Prostate gland (tissue), 2 donors: ENCODE results near the gene NRCAM. TPM values are rescaled to one million over a fixed set of nuclear protein-coding genes. Genes with fewer than 3 reads are reported as not detected.

Source experiments
- DNase-seq: peaks from one replicate; pipeline ENCODE4 v3.0.0-alpha.2; 2019; ENCODE audit warnings: low spot score
- H3K27ac ChIP-seq, 2 donors: fragments of 200-600 bp; sonication (generic); 2 replicates each; pipeline ENCODE4 v1.5.1; 2017 to 2019
- H3K27me3 ChIP-seq: fragments of 200-600 bp; sonication (generic); replicated peaks from 2 replicates; pipeline ENCODE4 v1.5.1; 2019; ENCODE audit not compliant: insufficient read depth
- H3K36me3 ChIP-seq, 2 donors: fragments of 200-600 bp; sonication (generic); 1 replicate in 1 of 2; 2 replicates in 1 of 2; pipeline versions ENCODE4 v1.5.1 to v1.8.1; 2017 to 2019
- H3K4me1 ChIP-seq: fragments of 200-600 bp; sonication (generic); replicated peaks from 2 replicates; pipeline ENCODE4 v1.5.1; 2019
- H3K4me3 ChIP-seq, 2 donors: fragments of 200-600 bp; sonication (generic); 2 replicates each; pipeline ENCODE4 v1.5.1; 2017 to 2019
- H3K9me3 ChIP-seq: fragments of 200-600 bp; sonication (generic); 2 replicates; pipeline ENCODE4 v1.5.1; 2017
- POLR2A ChIP-seq: fragments of 450-650 bp; IDR thresholded peaks from one replicate; pipeline ENCODE4 v1.6.1; 2016; ENCODE audit warnings: antibody characterized with exemption, mild to moderate bottlenecking
- POLR2AphosphoS5 ChIP-seq: sonication (generic); formaldehyde crosslinking; IDR thresholded peaks from one replicate; pipeline ENCODE4 v1.6.1; 2017; ENCODE audit warnings: antibody characterized with exemption
- WGBS: methylation state at CpG from one replicate; pipeline ENCODE4 v1.1.5; 2018; 5-methylcytosine and 5-hydroxymethylcytosine counted together
- intact Hi-C: fragments of 100-400 bp; cut with DNase I; formaldehyde crosslinking; loops from one replicate; pipeline ENCODE4 v1.14.2; 2022
- total RNA-seq, 2 donors: library from RNA; depleted of rRNA; stranded (reverse); fragments of >200 nt; gene quantifications; one replicate each; pipeline ENCODE4 v1.1.0, GENCODE V29; 2016
- TF ChIP-seq, protein P1 (sequence below), 4 experiments: fragments of 200-600 bp in 2 of 4; fragments of 450-650 bp in 2 of 4; sonication (generic) in 2 of 4; IDR thresholded peaks; 1 replicate in 3 of 4; 2 replicates in 1 of 4; pipeline ENCODE4 v1.5.1; 2016 to 2019; ENCODE audit warnings: antibody characterized with exemption in 4 of 4, mild to moderate bottlenecking in 2 of 4, moderate library complexity in 2 of 4

NRCAM gene
- total RNA-seq, 2 donors from 2014 or later, result 1.1 to 3.1 TPM

DNA sequence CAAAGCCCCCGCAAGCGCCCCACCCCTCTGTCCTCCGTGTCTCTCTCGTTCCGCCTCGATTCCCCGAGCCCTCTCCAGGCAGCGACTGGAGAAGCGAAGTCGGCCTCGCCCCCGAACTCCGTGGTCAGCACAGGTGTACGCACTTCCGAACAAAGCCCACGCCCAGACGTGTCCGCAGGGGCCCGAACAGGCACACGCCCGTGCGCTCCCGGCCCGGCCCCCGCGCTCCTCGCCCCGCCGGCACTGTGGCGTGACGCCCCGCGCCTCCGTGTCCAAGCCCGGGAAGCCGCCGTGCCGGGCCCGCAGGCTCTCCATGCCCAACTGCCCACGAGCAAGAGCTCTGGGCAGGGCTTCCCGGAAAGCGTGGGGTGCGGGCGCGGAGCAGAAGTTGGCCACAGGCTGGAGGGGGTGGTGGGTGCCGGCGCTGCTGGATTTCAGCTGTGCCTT lies 662 bp downstream of the NRCAM start:
- peaks cover 7% of the 10 kb centered on the region for H3K4me1 ChIP-seq
- no peaks in the 10 kb centered on the region for H3K9me3 ChIP-seq
- under 1% methylated on average over 31 of the region's 47 CpGs for WGBS
- no peak for TF ChIP-seq POLR2A
- no peak for TF ChIP-seq POLR2AphosphoS5
- TF ChIP-seq, protein P1, sequence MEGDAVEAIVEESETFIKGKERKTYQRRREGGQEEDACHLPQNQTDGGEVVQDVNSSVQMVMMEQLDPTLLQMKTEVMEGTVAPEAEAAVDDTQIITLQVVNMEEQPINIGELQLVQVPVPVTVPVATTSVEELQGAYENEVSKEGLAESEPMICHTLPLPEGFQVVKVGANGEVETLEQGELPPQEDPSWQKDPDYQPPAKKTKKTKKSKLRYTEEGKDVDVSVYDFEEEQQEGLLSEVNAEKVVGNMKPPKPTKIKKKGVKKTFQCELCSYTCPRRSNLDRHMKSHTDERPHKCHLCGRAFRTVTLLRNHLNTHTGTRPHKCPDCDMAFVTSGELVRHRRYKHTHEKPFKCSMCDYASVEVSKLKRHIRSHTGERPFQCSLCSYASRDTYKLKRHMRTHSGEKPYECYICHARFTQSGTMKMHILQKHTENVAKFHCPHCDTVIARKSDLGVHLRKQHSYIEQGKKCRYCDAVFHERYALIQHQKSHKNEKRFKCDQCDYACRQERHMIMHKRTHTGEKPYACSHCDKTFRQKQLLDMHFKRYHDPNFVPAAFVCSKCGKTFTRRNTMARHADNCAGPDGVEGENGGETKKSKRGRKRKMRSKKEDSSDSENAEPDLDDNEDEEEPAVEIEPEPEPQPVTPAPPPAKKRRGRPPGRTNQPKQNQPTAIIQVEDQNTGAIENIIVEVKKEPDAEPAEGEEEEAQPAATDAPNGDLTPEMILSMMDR (IDR thresholded peaks at IDR 0.05), result no peak
- no peaks in the 10 kb centered on the region for H3K36me3 ChIP-seq
- no peak for DNase-seq
- intact Hi-C loops, result no loop called here
- H3K27ac ChIP-seq, result no peak overlapping the region
- no peaks in the 10 kb centered on the region for H3K27me3 ChIP-seq
- peak overlapping the region; percentile 35 to 46 for H3K4me3 ChIP-seq

DNA sequence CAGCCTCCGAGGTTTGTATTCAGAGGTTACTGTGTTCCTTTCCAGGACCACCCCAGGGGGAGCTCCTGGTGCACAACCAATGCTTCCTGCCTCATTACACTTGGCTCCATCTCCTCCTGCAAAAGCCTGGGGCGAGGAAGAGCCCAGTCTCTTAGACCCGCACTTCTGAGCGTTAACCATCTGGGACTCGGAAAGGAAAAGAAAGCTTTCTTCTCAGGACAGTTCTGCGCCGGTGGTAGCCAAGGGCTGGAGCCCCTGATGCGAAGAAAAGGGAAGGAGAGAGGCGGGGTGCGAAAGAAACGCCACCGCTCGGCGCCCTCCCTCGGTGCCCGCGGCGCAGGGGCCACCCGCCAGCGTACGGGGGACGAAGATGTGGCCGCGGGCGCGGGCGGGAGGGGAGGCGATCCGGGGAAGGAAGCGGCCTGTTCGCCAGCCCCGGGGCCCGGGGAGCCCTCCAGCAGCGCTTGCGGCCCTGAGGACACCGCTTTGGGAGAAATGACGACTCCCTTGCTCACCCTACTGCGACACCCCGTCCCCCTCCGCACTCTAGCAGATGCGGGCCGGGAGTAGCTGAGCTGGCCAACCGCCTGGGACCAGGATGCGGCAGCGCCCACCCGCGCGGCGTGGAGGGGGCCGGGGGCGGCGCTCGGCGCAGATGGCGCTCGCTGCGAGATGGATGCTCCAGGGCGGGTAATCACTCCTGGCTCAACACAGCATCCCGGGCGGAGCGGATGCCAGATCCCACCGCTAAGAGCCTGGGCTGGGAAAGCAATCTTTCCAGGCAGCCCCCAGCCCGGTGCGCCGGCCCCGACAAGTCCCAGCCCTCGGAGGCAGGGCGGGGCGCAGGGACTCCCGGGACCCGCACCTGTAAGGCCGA lies 1.3 kb downstream of the NRCAM start:
- intact Hi-C loops, result no loop called here
- H3K9me3 ChIP-seq, result no peaks in the 10 kb centered on the region
- no peak for DNase-seq
- WGBS, result 1% methylated on average over 51 of the region's 72 CpGs
- H3K4me1 ChIP-seq, result peaks cover 7% of the 10 kb centered on the region
- no peaks in the 10 kb centered on the region for H3K27me3 ChIP-seq
- no peaks in the 10 kb centered on the region for H3K36me3 ChIP-seq
- peak overlapping the region; percentile 35 to 46 for H3K4me3 ChIP-seq
- TF ChIP-seq POLR2AphosphoS5 (no peak), POLR2A (no peak)
- TF ChIP-seq, protein P1 (IDR thresholded peaks at IDR 0.05), result no peak
- no peak overlapping the region for H3K27ac ChIP-seq

DNA sequence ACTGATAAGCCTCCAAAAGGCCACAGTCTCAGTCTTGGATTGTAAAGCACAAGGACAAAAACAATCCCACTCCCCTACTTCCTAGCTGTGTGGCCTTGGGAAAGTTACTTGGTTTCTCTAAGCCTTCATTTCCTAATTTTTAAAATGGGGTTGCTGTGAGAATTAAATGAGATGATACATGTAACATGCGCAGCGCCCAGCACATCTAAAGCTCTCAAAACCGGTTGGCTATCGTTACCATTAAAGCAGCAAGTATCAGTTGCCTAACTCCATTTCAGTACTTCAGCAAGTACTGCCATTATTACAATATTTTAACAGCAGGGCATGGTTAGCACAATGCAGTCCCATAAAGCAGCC lies 1.9 kb downstream of the NRCAM start:
- Histone ChIP-seq H3K4me3 (peak overlapping the region in 1 of 2 donors; percentile 46), H3K27me3 (no peaks in the 10 kb centered on the region), H3K4me1 (peaks cover 7% of the 10 kb centered on the region), H3K27ac (no peak overlapping the region), H3K9me3 (no peaks in the 10 kb centered on the region), H3K36me3 (no peaks in the 10 kb centered on the region)
- intact Hi-C loops, result no loop called here
- WGBS, result 57% methylated on average over 4 of the region's 4 CpGs
- DNase-seq, result no peak
- TF ChIP-seq, protein P1 (IDR thresholded peaks at IDR 0.05), result no peak
- TF ChIP-seq POLR2AphosphoS5 (no peak), POLR2A (no peak)

DNA sequence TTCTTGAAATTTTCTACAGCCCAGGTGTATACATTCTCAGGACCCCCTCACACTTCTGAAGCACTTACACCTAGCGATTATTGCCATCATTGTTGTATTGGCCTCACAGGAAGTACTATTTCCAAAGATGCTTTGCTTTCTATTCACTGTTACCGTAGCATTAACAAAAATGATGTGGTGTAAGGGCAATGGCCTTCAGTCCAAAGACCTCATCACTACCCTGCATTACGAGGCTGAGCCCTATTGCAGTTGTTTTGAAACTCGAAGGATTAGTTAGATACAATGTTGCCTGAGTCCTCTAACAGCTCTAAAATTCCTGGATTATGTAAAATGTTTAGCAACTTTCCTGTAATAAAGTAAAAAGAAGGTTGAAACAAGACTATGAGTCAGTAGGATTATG lies 2.9 kb downstream of the NRCAM start:
- Histone ChIP-seq H3K9me3 (no peaks in the 10 kb centered on the region), H3K27ac (no peak overlapping the region), H3K27me3 (no peaks in the 10 kb centered on the region), H3K4me3 (no peak overlapping the region), H3K36me3 (no peaks in the 10 kb centered on the region), H3K4me1 (peaks cover 7% of the 10 kb centered on the region)
- DNase-seq, result no peak
- TF ChIP-seq, protein P1 (IDR thresholded peaks at IDR 0.05), result no peak
- TF ChIP-seq POLR2A (no peak), POLR2AphosphoS5 (no peak)
- intact Hi-C loops, result no loop called here
- 97% methylated on average over 4 of the region's 4 CpGs for WGBS

DNA sequence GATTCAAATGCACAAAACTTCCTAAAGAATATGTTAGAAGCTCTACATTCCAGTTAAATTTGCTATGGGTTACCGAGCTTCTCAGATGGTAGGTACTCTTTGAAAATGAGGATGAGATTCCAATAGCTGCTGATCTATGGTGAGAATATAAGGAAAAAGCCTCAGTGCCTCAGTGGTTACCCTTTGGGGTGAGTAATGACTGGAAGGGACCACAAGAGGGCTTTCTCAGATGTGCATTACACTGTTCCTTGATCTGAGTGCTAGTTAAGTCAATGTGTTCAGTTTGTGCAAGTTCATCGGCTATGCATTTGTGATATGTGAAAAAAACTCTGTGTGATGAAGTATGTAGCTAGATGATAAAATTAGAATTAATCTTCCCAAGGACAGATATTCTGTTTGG lies 3.5 kb downstream of the NRCAM start:
- WGBS, result 72% methylated on average over 2 of the region's 2 CpGs
- H3K27me3 ChIP-seq, result no peaks in the 10 kb centered on the region
- no peak for TF ChIP-seq POLR2AphosphoS5
- TF ChIP-seq, protein P1 (IDR thresholded peaks at IDR 0.05), result peak in 1 of 4 experiments; percentile 13
- DNase-seq, result no peak
- no peaks in the 10 kb centered on the region for H3K9me3 ChIP-seq
- H3K4me1 ChIP-seq, result peaks cover 7% of the 10 kb centered on the region
- H3K27ac ChIP-seq, result no peak overlapping the region
- H3K4me3 ChIP-seq, result no peak overlapping the region
- H3K36me3 ChIP-seq, result no peaks in the 10 kb centered on the region
- intact Hi-C loops, result no loop called here
